NT2/D1 (cell line): Measurements from ENCODE around the gene SEMA3C.

Source experiments
- YY1 ChIP-seq: IDR thresholded peaks from 2 replicates; pipeline ENCODE4 v1.6.1; 2011; ENCODE audit not compliant: insufficient read length, insufficient read depth
- ZNF274 ChIP-seq: IDR thresholded peaks from 2 replicates; pipeline ENCODE4 v1.6.1; 2011; ENCODE audit warnings: mild to moderate bottlenecking, low read depth, low read length

- TF ChIP-seq YY1 (no peak), ZNF274 (no peak)
These were observed 133.6 kb downstream of the SEMA3C start for GRCh38 chr7:80785276-80785675.
